ENCODE results near the gene ASIC2. TPM values are rescaled to one million over a fixed set of nuclear protein-coding genes. Genes with fewer than 3 reads are reported as not detected.

Gene ASIC2
- total RNA-seq, 1 experiment from 2014 or later, result not detected

- intact Hi-C loops (cut with micrococcal nuclease), result no loop called here
- no peak overlapping the region for H3K4me2 ChIP-seq (ENCODE audit: low read length)
- no peaks in the 10 kb centered on the region for H4K20me1 ChIP-seq (ENCODE audit: insufficient read depth)
- no peaks in the 10 kb centered on the region; a peak in 1 of 4 replicates for H3K9me3 ChIP-seq (ENCODE audit: control insufficient read depth in 1 of 2, insufficient read depth in 1 of 2, low read depth in 1 of 2, low read length in 2 of 2)
- no peaks in the 10 kb centered on the region for H3K27me3 ChIP-seq (ENCODE audit: insufficient read depth, low read length)
- H3K27ac ChIP-seq (ENCODE audit: low read depth, low read length), result no peak overlapping the region
- no peak for ATAC-seq
- TF ChIP-seq ATF3 (IDR thresholded peaks at IDR 0.05) (no peak), YY1 (IDR thresholded peaks at IDR 0.05; ENCODE audit: extremely low read depth, insufficient replicate concordance, low read depth, low read length) (no peak), MAX (IDR thresholded peaks at IDR 0.05) (no peak), JUND (IDR thresholded peaks at IDR 0.05) (no peak), REST (IDR thresholded peaks at IDR 0.05; ENCODE audit: low read depth) (no peak), SRF (IDR thresholded peaks at IDR 0.05; ENCODE audit: low read depth) (no peak), POLR2AphosphoS5 (IDR thresholded peaks at IDR 0.05; ENCODE audit: low read depth, low read length) (no peak), SIN3A (IDR thresholded peaks at IDR 0.05; ENCODE audit: low read depth) (no peak), ZNF274 (IDR thresholded peaks at IDR 0.05; ENCODE audit: low read depth, low read length) (no peak), SP1 (IDR thresholded peaks at IDR 0.05; ENCODE audit: low read depth) (no peak), FOSL1 (IDR thresholded peaks at IDR 0.05; ENCODE audit: low read depth) (no peak)
- ChIA-PET CTCF (no interaction called here), RAD21 (ENCODE audit: low non-redundant PET in 1 of 2, low total read pairs in 2 of 2, uncharacterized antibody in 2 of 2, unreplicated experiment in 2 of 2) (interaction anchor here in 1 of 2 experiments (0.7 kb wide), 1 partner anchor 462 kb away, joined by 4 read pairs; no protein-coding TSS in a partner anchor), POLR2A (no interaction called here)
- H2AFZ ChIP-seq (ENCODE audit: low read depth, low read length, poor library complexity, severe bottlenecking), result no peak overlapping the region
- no peaks in the 10 kb centered on the region for H3K4me1 ChIP-seq (ENCODE audit: control insufficient read depth in 1 of 2, insufficient read depth in 2 of 2, low read length in 2 of 2)
- no TSS peak for BruUV-seq (replicated peaks)
- no peak for DNase-seq (ENCODE audit: low read depth, low spot score)
- no peaks in the 10 kb centered on the region for H3K9me2 ChIP-seq (ENCODE audit: insufficient read depth)
- H3K9ac ChIP-seq (ENCODE audit: low read length), result no peak overlapping the region
- H3K79me2 ChIP-seq (ENCODE audit: insufficient read depth, low read length), result no peaks in the 10 kb centered on the region
- no peaks in the 10 kb centered on the region for H3K36me3 ChIP-seq (ENCODE audit: control insufficient read depth in 1 of 2, insufficient read depth in 2 of 2, low read length in 2 of 2)
- H3K4me3 ChIP-seq (replicated peaks in 1 of 2; ENCODE audit: low read depth in 1 of 2, low read length in 2 of 2), result no peak overlapping the region
Measured at GRCh38 chr17:33290253-33290652, 2.8 kb downstream of the ASIC2 start.
